ENCODE data around the gene WDR73. TPM values are rescaled to one million over a fixed set of nuclear protein-coding genes. Genes with fewer than 3 reads are reported as not detected.

WDR73 gene
- total RNA-seq, 4 donors from 2014 or later: 12.7 to 37.4 (median 26.5) TPM

DNA sequence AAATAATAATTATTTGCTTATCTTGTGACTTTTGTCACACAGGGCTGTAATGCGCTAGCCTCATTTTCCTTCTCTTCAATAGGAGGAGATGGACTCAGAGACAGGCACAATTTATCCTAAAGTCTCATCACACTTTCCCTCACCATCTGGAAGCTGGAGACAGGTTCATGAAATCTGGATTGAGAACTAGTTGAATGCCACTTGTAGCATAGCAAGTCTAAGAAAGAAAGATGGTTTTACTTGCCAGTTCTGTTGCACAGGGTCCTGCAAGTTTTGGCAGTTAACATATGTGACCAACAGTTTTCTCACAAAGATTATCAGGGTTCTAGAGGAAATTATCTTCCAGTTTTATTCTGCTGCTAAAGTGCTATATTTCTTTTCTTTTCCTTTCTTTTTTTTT is 62.3 kb downstream of the WDR73 start:
- no peak overlapping the region for H3K27ac ChIP-seq
- H3K27me3 ChIP-seq: no peaks in the 10 kb centered on the region
- H3K9me3 ChIP-seq: no peaks in the 10 kb centered on the region
- H3K4me1 ChIP-seq: peaks cover 0 to 7% (median 4%) of the 10 kb centered on the region in 4 donors
- no peaks in the 10 kb centered on the region for H3K36me3 ChIP-seq
- in situ Hi-C loops (cut with MboI; ENCODE audit: low pct_ligation_motif_present in 1 of 4, low pct_unique_long_range_greater_than_20kb in 1 of 4, low sequenced_read_pairs in 3 of 4) (loop anchor here in 2 of 4 donors (10.0 to 25.0 kb wide), 2 partner anchors 283 to 320 kb away; no protein-coding TSS in a partner anchor), intact Hi-C loops (cut with DNase I; ENCODE audit: low total_unique reads) (no loop called here)
- no peak for DNase-seq
- 92 to 100% methylated on average over 1 of the region's 1 CpG for WGBS, 2 donors (ENCODE audit: low coverage in 1 of 2)
- no peak overlapping the region for H3K4me3 ChIP-seq
- TF ChIP-seq POLR2AphosphoS5 (IDR thresholded peaks at IDR 0.05) (no peak), EP300 (IDR thresholded peaks at IDR 0.05; ENCODE audit: low read depth) (no peak), POLR2A (IDR thresholded peaks at IDR 0.05) (no peak)
- TF ChIP-seq, protein P1, sequence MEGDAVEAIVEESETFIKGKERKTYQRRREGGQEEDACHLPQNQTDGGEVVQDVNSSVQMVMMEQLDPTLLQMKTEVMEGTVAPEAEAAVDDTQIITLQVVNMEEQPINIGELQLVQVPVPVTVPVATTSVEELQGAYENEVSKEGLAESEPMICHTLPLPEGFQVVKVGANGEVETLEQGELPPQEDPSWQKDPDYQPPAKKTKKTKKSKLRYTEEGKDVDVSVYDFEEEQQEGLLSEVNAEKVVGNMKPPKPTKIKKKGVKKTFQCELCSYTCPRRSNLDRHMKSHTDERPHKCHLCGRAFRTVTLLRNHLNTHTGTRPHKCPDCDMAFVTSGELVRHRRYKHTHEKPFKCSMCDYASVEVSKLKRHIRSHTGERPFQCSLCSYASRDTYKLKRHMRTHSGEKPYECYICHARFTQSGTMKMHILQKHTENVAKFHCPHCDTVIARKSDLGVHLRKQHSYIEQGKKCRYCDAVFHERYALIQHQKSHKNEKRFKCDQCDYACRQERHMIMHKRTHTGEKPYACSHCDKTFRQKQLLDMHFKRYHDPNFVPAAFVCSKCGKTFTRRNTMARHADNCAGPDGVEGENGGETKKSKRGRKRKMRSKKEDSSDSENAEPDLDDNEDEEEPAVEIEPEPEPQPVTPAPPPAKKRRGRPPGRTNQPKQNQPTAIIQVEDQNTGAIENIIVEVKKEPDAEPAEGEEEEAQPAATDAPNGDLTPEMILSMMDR (IDR thresholded peaks at IDR 0.05): no peak

DNA sequence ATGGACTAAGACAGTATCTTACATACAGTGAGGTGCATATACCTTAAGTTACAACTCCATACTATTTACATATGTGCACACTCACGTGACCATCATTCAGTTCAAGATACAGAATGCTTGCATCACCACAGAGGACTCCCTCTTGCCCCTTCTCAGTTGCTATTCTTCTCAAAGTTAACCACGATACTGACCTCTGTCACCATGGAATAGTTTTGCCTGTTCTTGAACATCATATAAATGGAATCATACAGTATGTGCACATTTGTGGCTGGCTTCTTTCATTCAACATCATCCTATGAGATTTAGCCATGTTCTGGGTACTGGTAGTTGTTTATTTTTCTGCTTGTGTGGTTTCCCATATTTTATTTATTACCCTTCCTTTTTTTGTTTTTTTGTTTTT is 63.7 kb downstream of the WDR73 start:
- no peak for TF ChIP-seq POLR2A (IDR thresholded peaks at IDR 0.05)
- no peak for TF ChIP-seq EP300 (IDR thresholded peaks at IDR 0.05; ENCODE audit: low read depth)
- no peak for TF ChIP-seq POLR2AphosphoS5 (IDR thresholded peaks at IDR 0.05)
- TF ChIP-seq, protein P1 (IDR thresholded peaks at IDR 0.05): no peak
- no peak for DNase-seq
- H3K4me1 ChIP-seq: peaks cover 0 to 7% (median 4%) of the 10 kb centered on the region in 4 donors
- H3K27me3 ChIP-seq: no peaks in the 10 kb centered on the region
- in situ Hi-C loops (cut with MboI; ENCODE audit: low pct_ligation_motif_present in 1 of 4, low pct_unique_long_range_greater_than_20kb in 1 of 4, low sequenced_read_pairs in 3 of 4): loop anchor here in 2 of 4 donors (10.0 to 25.0 kb wide), 2 partner anchors 284 to 322 kb away; no protein-coding TSS in a partner anchor
- 78 to 90% methylated on average over 2 of the region's 2 CpGs for WGBS, 2 donors (ENCODE audit: low coverage in 1 of 2)
- no peaks in the 10 kb centered on the region for H3K9me3 ChIP-seq
- intact Hi-C loops (cut with DNase I; ENCODE audit: low total_unique reads): no loop called here
- no peaks in the 10 kb centered on the region for H3K36me3 ChIP-seq
- no peak overlapping the region for H3K4me3 ChIP-seq
- no peak overlapping the region for H3K27ac ChIP-seq

Other genes starting within 250 kb of the WDR73 start
- 10 to 100 TPM in 1 of 4 donors, 1 to 10 TPM in 3; 1.1 to 55.9 (median 8.1) TPM for gene ZSCAN2, start 53.3 kb downstream of the WDR73 start, total RNA-seq
- 1 to 10 TPM in 2 of 4 donors, not detected in 2; 2.3 to 2.4 TPM for gene NMB, start 3.9 kb upstream of the WDR73 start, total RNA-seq
- gene SEC11A, start 61.9 kb upstream of the WDR73 start, total RNA-seq: 100 to 1,000 TPM in 2 of 4 donors, 10 to 100 TPM in 2; 19.9 to 124 (median 83.0) TPM
- gene ZNF592, start 94.3 kb upstream of the WDR73 start, total RNA-seq: 10 to 100 TPM; 23.5 to 41.1 (median 26.5) TPM
- gene ALPK3, start 163.1 kb upstream of the WDR73 start, total RNA-seq: 1 to 10 TPM; 1.1 to 4.6 (median 2.8) TPM
- gene SLC28A1, start 230.4 kb upstream of the WDR73 start, total RNA-seq: not detected